ENCODE measurements around the gene VSIG1. TPM values are rescaled to one million over a fixed set of nuclear protein-coding genes. Genes with fewer than 3 reads are reported as not detected.

The VSIG1 gene
- total and polyA plus RNA-seq, 2 of the 13 experiments (the other 11 are each of a cell fraction or from before 2014, with no cell fraction given), result 0.01 TPM; not detected in 1

DNA sequence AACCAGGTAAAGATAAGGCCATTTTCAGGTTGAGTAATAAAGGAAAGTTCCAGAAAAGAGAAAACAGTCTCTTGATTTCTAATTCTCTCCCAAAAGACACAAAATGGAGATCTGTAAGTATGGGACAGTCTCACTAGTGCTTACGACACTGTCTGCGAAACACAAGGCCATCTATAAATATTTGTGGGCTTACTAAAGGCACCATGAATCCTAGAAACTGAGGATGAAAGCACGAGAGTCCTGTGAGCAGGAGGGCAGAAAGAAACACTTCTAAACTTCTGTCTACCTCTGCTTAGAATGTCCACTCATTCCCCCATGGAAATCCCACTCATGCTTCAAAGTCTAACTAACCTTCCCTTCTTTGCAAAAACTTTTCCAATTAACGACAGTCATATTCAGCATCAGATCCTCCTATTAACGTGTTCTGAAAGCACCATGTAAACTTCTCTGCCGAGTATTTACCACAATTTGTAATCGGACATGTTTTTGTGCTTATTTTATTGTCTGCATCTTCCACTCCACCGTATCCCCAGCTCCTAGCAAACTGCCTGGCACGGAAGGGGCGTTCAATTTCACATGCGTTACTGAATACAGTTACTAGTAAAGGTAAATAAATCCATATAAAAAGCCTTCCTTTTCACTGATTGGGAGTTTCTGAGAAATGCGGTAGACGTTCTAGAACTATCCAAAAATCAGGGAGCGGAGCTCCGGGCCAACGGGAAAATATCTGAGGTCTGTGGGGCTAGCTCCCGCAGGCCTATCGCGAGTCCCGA lies 45.8 kb downstream of the VSIG1 start:
- Histone ChIP-seq H3K4me2 (ENCODE audit: low read depth, low read length) (peak overlapping the region; percentile 73), H3K9me3 (ENCODE audit: low read length) (no peaks in the 10 kb centered on the region), H3K36me3 (replicated peaks in 1 of 2; ENCODE audit: control insufficient read depth in 1 of 2, insufficient read depth in 2 of 2, low read length in 2 of 2) (0 out of 5 replicates have a peak, but pooled peaks cover 0 to 6% of the 10 kb centered on the region in 2 experiments), H4K20me1 (ENCODE audit: insufficient read depth, low read length) (no peaks in the 10 kb centered on the region), H3K9ac (ENCODE audit: insufficient read depth, low read depth, low read length) (peak overlapping the region; percentile 84), H3K27ac (ENCODE audit: extremely low read length, insufficient read depth, low read length) (peak overlapping the region; percentile 95), H3K27me3 (ENCODE audit: control insufficient read depth in 1 of 2, insufficient read depth in 2 of 2, low read length in 2 of 2) (no peaks in the 10 kb centered on the region; a peak in 1 of 5 replicates), H3K79me2 (ENCODE audit: insufficient read depth, low read length) (peaks cover 17% of the 10 kb centered on the region), H3K4me3 (replicated peaks in 1 of 3; ENCODE audit: insufficient read depth in 1 of 3, low read depth in 2 of 3, low read length in 3 of 3) (peak overlapping the region; percentile 74 to 89 (median 80)), H2AFZ (ENCODE audit: low read length) (peak overlapping the region; percentile 27), H3K4me1 (ENCODE audit: insufficient read depth, low read length) (peaks cover 7% of the 10 kb centered on the region; the same call in 1 of the 2 replicates)
- BruUV-seq (replicated peaks), result TSS peak; percentile 83
- in situ Hi-C loops (cut with HindIII; ENCODE audit: extremely low pct_ligation_motif_present, low pct_unique_long_range_greater_than_20kb), result no loop called here
- POLR2A ChIA-PET, result interaction anchor here (0.7 to 1.2 kb wide), 3 partner anchors 9 to 462 kb away, joined by 3 to 4 read pairs (median 3); partner anchors contain the start of gene PRPS1
- ATAC-seq, result peak; percentile 2; the same call in 2 of the 3 replicates
- CTCF ChIA-PET (ENCODE audit: low intra/inter-chr PET ratio, low total read pairs), result no interaction called here
- peak; percentile 13 for DNase-seq (ENCODE audit: low spot score)
- intact Hi-C loops (cut with micrococcal nuclease; ENCODE audit: unreplicated experiment), result no loop called here
- peak; percentile 88 for TF ChIP-seq CHD2 (IDR thresholded peaks at IDR 0.05; ENCODE audit: low read depth, low read length)
- no peak for TF ChIP-seq ZNF775 (CRISPR knock-in tag; IDR thresholded peaks at IDR 0.05; ENCODE audit: borderline replicate concordance)
- TF ChIP-seq, protein P1, sequence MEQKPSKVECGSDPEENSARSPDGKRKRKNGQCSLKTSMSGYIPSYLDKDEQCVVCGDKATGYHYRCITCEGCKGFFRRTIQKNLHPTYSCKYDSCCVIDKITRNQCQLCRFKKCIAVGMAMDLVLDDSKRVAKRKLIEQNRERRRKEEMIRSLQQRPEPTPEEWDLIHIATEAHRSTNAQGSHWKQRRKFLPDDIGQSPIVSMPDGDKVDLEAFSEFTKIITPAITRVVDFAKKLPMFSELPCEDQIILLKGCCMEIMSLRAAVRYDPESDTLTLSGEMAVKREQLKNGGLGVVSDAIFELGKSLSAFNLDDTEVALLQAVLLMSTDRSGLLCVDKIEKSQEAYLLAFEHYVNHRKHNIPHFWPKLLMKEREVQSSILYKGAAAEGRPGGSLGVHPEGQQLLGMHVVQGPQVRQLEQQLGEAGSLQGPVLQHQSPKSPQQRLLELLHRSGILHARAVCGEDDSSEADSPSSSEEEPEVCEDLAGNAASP (CRISPR knock-in tag; IDR thresholded peaks at IDR 0.05; ENCODE audit: borderline replicate concordance), result peak; percentile 65; the same call in 1 of the 2 replicates
- TF ChIP-seq JARID2 (CRISPR knock-in tag; IDR thresholded peaks at IDR 0.05; ENCODE audit: insufficient replicate concordance), result no peak
- no peak for TF ChIP-seq MAF1 (CRISPR knock-in tag; IDR thresholded peaks at IDR 0.05; ENCODE audit: borderline replicate concordance)
- no peak for TF ChIP-seq ZNF296 (CRISPR knock-in tag; conservative IDR thresholded peaks at IDR 0.05)
- TF ChIP-seq ELF3 (CRISPR knock-in tag; IDR thresholded peaks at IDR 0.05), result no peak
- TF ChIP-seq, protein P2, sequence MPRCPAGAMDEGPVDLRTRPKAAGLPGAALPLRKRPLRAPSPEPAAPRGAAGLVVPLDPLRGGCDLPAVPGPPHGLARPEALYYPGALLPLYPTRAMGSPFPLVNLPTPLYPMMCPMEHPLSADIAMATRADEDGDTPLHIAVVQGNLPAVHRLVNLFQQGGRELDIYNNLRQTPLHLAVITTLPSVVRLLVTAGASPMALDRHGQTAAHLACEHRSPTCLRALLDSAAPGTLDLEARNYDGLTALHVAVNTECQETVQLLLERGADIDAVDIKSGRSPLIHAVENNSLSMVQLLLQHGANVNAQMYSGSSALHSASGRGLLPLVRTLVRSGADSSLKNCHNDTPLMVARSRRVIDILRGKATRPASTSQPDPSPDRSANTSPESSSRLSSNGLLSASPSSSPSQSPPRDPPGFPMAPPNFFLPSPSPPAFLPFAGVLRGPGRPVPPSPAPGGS (CRISPR knock-in tag; IDR thresholded peaks at IDR 0.05), result no peak
- TF ChIP-seq DZIP1 (CRISPR knock-in tag; IDR thresholded peaks at IDR 0.05), result no peak
- 0 out of 2 replicates have a peak, but pooled peaks have one; percentile 48 for TF ChIP-seq POLR2G (IDR thresholded peaks at IDR 0.05; ENCODE audit: low read depth, low read length)
- WGBS (ENCODE audit: low lambda C conversion rate), result 0% methylated on average over 13 of the region's 20 CpGs
- no peak for FAIRE-seq

All from HepG2 (cell line).